NCI-H82 (cell line): ENCODE measurements around the gene TBXAS1.
A peak's percentile ranks its signal among the peaks of the same experiment; 100 is the strongest.
"Not testable (repeated sequence)": the region's sequence is repeated elsewhere in the genome, so short reads cannot be mapped to it uniquely, and the experiment has no call there.

Experiments
- DNase-seq: peaks from one replicate; lab custom pipeline; 2025; lab: John Stamatoyannopoulos, UW

The TBXAS1 gene

DNA sequence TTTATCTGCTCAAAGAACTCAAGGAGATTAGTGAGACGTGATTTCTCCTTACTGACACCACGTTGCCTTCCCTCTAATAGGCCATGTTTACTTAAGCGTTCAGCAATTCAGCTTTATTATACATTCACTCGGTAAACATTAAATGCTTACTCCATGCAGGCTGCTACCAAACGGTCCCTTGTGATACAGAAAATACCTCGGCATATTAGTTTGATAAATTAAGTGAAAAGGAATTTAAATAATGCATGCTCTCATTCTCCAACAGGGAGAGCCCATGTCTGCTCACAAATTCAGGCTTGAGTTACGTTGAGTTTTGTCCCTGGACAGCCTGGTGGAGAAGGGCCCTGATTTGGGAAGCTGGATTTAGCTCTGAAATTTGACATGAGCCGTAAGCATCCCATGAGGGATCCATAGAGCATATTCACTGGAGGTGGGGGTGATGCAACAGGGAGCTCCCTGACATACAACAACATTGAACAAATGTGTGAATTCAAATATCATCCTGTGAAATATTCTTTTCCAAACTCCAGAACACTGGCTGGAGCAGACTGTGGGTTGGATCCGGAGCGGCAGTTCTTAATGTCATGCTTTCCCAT, 86.3 kb downstream of the TBXAS1 start:
- no peak for DNase-seq

DNA sequence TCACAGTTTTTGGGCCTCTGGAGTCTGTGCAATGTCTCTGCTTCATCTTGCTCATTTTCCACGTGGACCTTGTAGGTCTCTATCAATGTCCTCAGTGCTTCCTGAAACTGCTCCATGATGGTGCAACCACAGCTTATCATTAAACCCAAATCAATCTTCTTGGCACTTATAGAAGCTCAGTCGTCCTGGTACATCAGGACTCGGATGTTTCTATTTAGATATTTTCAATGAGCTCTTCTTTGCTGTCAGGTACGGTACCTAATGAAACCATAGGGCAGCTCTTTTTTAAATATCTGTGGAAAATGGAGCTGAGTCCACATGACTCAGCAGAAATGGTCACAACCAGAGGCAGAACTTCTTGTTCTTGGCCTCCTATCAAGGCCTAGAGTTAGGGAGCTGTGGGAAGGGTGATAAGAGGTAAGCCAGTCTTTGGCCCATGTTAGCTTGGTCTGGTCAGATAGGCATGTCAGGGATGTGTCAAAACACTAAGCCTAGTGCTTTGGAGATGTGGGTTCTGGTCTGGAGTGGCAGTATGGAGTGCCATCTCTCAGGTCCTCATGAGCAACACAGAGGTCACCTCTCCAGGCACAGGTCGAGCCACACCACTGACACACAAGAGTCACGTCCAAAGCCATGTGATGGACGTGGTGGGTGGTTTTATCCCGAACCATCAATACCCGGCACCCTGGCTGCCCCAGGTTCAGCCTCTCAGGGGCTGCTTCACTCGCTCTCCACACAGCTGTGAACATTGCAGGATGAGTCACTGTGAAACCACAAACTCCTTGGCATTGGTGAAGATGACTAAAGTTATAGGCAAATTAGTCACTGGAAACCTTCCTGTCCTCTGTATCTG, 87.0 kb downstream of the TBXAS1 start:
- DNase-seq = no peak

DNA sequence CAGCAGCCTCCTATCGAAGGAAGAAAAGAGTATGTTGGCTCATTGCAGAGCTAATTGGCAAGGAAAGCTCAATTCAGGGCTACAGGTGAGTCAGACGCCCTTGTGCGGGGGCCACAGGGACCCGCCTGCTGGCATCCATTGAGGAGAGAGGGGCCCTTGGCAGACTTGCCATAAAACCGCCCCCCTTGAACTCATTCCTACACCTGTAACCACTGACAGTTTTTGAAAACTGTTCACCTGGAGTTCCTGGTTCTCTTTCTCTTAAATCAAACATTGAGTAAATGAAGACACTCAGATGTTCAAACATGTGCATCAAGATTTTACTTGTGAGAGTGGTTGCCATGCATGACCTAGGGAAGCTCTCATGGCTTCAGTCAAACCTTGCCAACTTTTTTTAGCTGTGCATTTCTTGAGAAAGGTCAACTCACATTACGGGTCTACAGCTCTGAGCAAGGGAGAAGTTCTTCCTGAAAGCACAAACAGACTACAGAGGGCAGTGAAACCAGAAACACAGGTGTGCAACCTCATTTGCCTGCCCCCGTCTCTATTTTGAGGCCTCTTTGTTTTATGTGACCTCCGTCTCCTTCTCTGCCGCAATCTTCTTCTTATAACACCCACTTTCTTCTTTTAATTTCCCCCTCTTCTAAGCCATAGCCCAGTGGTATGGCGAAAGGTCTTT, 87.8 kb downstream of the TBXAS1 start:
- DNase-seq = no peak

GRCh38 chr7:139917851-139918250, 88.8 kb downstream of the TBXAS1 start:
- no peak for DNase-seq

- DNase-seq = no peak
These were observed 89.4 kb downstream of the TBXAS1 start for GRCh38 chr7:139918480-139918879.

DNA sequence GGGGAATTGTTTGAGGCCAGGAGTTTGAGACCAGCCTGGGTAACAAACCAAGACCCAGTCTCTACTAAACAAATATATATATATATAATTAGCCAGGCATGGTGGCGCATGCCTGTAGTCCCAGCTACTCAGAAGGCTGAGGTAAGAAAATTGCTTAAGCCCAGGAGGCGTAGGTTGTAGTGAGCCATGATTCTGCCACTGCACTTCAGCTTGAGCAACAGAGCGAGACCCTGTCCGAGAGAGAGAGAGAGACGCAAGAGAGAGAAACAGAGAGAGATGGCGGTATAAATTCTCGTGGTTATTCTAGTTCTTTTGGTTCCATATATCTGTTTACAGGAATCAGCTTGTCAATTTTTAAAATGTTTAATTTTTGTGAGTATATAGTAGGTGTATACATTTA, 94.0 kb downstream of the TBXAS1 start:
- no peak for DNase-seq

DNA sequence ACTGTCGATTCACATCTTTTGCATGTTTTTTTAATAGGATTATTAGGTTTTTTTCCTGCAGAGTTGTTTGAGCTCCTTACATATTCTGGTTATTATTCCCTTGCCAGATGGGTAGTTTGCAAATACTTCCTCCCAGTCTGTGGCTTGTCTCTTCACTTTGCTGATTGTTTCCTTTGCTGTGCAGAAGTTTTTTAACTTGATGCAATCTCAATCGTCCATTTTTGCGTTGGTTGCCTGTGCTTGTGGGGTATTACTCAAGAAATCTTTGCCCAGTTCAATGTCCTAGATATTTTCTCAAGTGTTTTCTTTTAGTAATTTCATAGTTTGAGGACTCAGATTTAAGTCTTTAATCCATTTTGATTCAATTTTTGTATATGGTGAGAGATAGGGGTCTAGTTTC, 95.4 kb downstream of the TBXAS1 start:
- DNase-seq = no peak

DNA sequence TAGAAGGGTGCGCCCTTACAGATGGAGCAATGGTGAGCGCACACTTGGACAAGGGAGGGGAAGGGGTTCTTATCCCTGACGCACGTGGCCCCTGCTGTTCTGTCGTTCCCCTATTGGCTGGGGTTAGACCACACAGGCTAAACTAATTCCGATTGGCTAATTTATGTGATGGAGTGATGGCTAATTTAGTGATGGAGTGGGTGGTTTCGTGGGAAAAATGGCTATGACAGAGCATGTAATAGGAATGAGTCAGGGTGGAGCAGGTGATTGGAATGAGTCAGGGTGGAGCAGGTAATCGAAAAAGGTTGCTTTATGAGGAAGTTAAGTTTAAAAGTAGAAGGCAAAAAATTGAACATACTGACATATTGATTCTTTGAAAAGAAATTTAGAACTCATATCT, 100.2 kb downstream of the TBXAS1 start:
- DNase-seq = not testable (repeated sequence)

- no peak for DNase-seq
These were observed 101.4 kb downstream of the TBXAS1 start for GRCh38 chr7:139930286-139930965.

DNA sequence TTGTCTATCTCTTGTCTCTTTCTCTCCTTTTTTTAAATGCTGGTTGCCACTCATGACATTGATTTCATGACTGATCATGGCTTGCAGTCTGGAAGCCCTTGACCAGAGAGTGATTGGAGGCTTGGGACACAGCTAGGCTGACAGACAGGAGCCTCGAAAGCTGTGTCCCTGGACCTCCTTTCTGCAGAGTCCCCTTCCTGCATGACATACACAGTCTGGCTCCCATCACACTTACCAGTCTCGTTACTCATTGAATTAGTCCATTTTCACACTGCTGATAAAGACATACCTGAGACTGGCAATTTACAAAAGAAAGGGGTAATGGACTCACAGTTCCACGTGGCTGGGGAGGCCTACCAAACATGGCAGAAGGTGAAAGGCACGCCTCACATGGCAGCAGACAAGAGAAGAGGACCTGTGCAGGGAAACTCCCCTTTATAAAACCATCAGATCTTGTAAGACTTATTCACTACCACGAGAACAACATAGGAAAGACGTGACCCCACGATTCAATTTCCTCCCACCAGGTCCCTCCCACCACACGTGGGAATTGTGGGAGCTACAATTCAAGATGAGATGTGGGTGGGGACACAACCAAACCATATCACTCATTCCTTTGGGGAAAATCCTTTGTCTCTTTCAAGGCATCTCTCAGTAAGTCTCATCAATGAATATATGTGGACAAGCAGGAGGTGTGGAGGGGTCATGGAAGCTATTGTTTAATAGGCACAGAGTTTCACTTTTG, 102.3 kb downstream of the TBXAS1 start:
- DNase-seq = no peak

DNA sequence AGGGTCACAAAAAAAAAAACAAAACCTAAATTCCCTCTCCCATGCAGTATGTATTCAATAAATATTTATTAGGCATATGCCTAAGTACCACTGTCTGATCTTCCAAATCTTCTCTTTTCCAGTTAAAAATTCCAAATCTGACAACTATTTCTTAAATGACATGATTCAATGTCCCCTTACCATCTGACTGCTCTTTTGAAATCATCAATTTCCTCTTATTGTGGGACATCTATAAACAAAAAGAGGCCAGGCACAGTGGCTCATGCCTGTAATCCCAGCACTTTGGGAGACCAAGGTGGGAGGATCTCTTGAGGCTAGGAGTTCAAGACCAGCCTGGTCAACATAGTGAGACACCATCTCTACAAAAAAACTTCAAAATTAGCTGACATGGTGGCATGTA, 103.5 kb downstream of the TBXAS1 start:
- no peak for DNase-seq

DNA sequence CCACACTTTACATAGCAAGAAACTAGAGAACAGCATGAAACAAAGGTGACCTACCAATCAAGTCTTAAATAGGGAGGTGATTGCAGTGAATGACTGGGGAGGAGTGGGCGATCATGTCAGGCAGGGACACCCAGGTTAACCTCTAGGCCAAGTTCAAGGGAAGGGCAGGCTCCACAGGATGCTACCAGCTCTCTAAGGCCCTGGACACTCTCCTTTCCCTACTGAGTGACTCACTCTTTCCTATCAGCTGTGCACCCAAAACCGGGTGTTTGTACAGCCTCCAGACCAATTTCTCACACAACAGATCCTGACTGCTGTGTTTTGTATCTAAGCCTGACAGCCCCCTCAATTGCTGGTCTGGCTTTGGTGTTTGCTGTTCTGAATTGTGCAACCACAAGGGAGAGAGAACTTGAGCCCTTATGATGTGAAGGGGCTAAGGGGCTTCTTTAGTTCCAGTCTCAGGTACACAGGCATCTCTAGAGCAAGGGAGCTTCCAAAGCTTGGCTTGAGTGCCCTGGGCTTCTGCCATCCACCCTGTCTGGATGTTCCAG, 107.8 kb downstream of the TBXAS1 start:
- DNase-seq = no peak

GRCh38 chr7:139937715-139938114, 108.7 kb downstream of the TBXAS1 start:
- DNase-seq = no peak

GRCh38 chr7:139940866-139941265, 111.8 kb downstream of the TBXAS1 start:
- no peak for DNase-seq

DNA sequence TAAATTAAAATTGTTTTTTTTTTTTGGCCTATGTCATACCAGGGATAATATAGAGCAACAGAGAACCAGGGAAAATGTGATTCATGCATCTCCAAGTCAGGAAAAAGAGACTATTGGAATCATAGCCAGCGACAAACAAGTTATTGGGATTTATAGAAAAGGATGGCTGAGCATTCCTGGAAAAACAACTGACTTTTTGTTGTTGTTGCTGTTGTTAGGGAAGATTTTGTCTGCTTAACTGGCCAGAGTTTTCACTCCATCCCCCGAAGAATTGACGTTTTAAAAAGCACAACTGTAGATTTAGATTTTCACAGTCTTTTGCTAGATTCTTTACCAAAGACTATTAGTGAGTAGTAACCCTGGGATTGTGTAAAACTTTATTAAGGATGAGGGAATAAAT, 112.4 kb downstream of the TBXAS1 start:
- no peak for DNase-seq

DNA sequence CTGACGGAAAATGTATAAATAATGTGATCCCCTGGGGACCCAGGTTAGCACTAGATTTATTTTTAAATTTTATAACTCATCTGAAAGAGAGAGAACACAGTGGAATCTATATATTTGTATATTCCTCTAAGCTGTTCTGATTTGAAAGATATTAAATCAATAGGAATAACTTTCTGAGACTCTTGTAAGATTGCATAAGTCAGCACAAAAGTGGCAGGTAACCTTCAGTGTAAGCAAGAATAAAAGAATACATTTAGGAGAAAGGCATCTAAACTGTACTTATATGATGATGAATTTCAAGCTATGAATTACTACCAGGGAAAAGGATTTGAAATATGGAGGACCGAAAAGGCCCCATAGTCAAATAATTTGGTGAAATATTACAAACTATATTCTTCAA, 112.8 kb downstream of the TBXAS1 start:
- no peak for DNase-seq

- no peak for DNase-seq
These were observed 113.6 kb downstream of the TBXAS1 start for GRCh38 chr7:139942636-139943035.

GRCh38 chr7:139943401-139943800, 114.3 kb downstream of the TBXAS1 start:
- DNase-seq = peak; percentile 6

DNA sequence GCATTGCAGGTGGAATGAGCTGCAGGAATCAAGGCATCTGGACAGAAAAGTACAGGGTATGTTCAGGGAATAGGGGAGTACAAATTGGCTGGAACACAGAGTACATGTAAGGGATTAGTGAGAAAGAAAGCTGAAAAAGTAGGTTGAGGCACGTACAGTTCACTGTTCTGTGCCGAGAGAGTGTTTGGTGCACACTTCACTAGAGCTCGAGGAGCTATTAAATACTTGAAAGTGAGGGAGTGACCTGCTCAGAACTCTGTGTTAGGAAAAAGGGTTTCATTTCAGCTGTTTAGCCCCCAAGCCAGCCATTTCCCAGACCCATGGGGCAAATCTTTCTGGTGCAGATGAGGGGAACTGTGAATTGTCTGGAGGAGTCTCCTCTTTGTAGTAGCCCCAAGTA, 115.2 kb downstream of the TBXAS1 start:
- no peak for DNase-seq

GRCh38 chr7:139946533-139946932, 117.5 kb downstream of the TBXAS1 start:
- DNase-seq = no peak

DNA sequence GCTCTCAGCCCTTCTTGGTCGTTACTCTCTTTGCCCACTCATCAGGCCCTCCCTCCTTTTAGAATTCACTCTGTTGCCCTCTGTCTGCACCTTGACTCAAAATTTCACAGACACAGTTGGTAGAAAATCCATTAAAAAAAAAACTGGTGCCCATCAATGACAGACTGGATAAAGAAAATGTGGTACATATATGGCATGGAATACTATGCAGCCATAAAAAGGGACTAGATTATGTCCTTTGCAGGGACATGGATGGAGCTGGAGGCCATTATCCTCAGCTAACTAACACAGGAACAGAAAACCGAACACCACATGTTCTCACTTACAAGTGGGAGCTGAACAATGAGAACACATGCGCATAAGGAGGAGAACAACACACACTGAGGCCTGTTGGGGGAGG, 118.0 kb downstream of the TBXAS1 start:
- DNase-seq = no peak

DNA sequence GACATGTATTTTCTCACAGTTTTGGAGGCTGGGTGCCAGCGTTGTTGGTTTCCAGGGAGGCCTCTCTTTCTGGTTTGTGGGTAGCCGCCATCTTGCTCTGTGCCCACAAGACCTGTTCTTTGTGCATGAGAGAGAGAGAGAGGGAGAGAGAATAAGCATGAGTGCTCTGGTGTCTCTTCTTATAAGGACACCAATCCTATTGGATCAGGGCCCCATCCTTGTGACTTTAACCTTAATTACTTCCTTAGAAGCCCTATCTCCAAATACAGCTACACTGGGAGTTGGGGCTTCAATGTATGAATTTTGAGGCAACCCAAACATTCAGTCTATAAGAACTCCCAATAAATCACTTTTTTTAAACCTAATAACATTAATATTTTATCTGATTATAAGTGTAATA, 119.1 kb downstream of the TBXAS1 start:
- no peak for DNase-seq
